GM12801 (cell line): ENCODE data around the gene GPC3.

ENCODE experiments used
- CTCF ChIP-seq: IDR thresholded peaks from one replicate; pipeline ENCODE4 v1.5.1; 2011; ENCODE audit warnings: control low read depth; ENCODE audit not compliant: insufficient read length; ENCODE audit errors: extremely low read depth

GPC3 gene

GRCh38 chrX:133652185-133652584, 333.2 kb downstream of the GPC3 start:
- no peak for TF ChIP-seq CTCF

- no peak for TF ChIP-seq CTCF
Observed at GRCh38 chrX:133650239-133650638, 335.2 kb downstream of the GPC3 start.

GRCh38 chrX:133649651-133650050, 335.7 kb downstream of the GPC3 start:
- TF ChIP-seq CTCF: no peak

DNA sequence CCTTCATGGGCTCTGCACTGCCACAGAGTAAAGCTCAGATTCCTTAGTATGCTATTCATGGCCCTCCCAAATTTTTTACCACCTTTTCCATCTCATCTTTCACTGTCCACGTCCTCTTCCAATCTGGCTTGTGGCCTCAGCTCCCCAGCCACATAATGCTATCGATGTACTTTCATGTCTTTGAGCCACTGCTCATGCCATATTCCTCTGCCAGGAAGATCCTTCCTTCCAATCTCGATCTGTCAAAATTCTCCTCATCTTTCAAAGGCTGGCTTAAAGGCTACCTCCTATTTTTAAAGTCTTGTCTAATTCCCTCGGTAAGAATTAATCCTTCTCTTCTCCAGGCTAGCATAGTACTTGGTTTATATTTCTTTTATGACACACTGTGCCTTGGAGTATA, 336.8 kb downstream of the GPC3 start:
- no peak for TF ChIP-seq CTCF

DNA sequence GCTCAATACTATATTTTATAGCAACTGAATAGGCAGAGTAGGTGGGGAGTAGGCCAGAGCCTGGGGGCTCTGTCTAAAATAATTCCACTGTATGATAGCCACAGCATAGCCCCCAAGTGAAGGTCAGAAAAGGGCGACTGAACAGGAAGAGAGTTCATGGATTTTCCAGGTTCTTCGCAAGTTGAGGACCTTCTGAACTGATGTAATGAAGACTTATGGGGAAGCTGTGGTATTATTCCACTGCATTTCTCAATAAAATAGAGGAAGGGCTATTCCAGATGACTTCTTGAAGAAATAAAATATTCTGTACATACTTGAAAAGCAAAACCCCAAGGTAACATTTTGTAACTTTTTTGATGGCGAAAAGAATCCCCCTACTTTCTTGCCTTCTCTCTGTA, 338.7 kb downstream of the GPC3 start:
- TF ChIP-seq CTCF: no peak

- no peak for TF ChIP-seq CTCF
Observed at GRCh38 chrX:133645977-133646718, 339.2 kb downstream of the GPC3 start.

GRCh38 chrX:133645256-133645655, 340.1 kb downstream of the GPC3 start:
- no peak for TF ChIP-seq CTCF
